ENCODE measurements around the gene NF1.

Gene NF1

GRCh38 chr17:31401456-31402254 is 306.9 kb downstream of the NF1 start:
- Histone ChIP-seq H2AFZ (ENCODE audit: low read depth, low read length) (no peak overlapping the region), H3K9me3 (ENCODE audit: insufficient read depth, low read length) (no peaks in the 10 kb centered on the region), H4K20me1 (ENCODE audit: insufficient read depth, low read length) (no peaks in the 10 kb centered on the region), H3K27ac (ENCODE audit: low read length) (no peak overlapping the region), H3K4me3 (ENCODE audit: low read length) (no peak overlapping the region), H3K4me1 (ENCODE audit: low read length) (no peaks in the 10 kb centered on the region; the same call in 1 of the 2 replicates), H3K4me2 (ENCODE audit: low read length) (no peak overlapping the region), H3K27me3 (ENCODE audit: low read depth, low read length) (no peaks in the 10 kb centered on the region), H3K9ac (ENCODE audit: low read length) (no peak overlapping the region), H3K36me3 (replicated peaks; ENCODE audit: low read depth, low read length) (no peaks in the 10 kb centered on the region), H3K79me2 (ENCODE audit: low read length) (no peaks in the 10 kb centered on the region)
- no peak for TF ChIP-seq EZH2phosphoT487 (IDR thresholded peaks at IDR 0.05; ENCODE audit: low read depth)
- TF ChIP-seq, protein P1, sequence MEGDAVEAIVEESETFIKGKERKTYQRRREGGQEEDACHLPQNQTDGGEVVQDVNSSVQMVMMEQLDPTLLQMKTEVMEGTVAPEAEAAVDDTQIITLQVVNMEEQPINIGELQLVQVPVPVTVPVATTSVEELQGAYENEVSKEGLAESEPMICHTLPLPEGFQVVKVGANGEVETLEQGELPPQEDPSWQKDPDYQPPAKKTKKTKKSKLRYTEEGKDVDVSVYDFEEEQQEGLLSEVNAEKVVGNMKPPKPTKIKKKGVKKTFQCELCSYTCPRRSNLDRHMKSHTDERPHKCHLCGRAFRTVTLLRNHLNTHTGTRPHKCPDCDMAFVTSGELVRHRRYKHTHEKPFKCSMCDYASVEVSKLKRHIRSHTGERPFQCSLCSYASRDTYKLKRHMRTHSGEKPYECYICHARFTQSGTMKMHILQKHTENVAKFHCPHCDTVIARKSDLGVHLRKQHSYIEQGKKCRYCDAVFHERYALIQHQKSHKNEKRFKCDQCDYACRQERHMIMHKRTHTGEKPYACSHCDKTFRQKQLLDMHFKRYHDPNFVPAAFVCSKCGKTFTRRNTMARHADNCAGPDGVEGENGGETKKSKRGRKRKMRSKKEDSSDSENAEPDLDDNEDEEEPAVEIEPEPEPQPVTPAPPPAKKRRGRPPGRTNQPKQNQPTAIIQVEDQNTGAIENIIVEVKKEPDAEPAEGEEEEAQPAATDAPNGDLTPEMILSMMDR (IDR thresholded peaks at IDR 0.05; ENCODE audit: low read depth, low read length): no peak

GRCh38 chr17:31404028-31404949 is 309.5 kb downstream of the NF1 start:
- Histone ChIP-seq H4K20me1 (ENCODE audit: insufficient read depth, low read length) (no peaks in the 10 kb centered on the region), H3K9me3 (ENCODE audit: insufficient read depth, low read length) (no peaks in the 10 kb centered on the region), H3K79me2 (ENCODE audit: low read length) (no peaks in the 10 kb centered on the region), H3K4me3 (ENCODE audit: low read length) (no peak overlapping the region), H2AFZ (ENCODE audit: low read depth, low read length) (no peak overlapping the region; the same call in 1 of the 2 replicates), H3K27me3 (ENCODE audit: low read depth, low read length) (no peaks in the 10 kb centered on the region; the same call in 1 of the 2 replicates), H3K9ac (ENCODE audit: low read length) (no peak overlapping the region), H3K27ac (ENCODE audit: low read length) (no peak overlapping the region), H3K4me1 (ENCODE audit: low read length) (no peaks in the 10 kb centered on the region; the same call in 1 of the 2 replicates), H3K4me2 (ENCODE audit: low read length) (no peak overlapping the region), H3K36me3 (replicated peaks; ENCODE audit: low read depth, low read length) (no peaks in the 10 kb centered on the region)
- no peak for TF ChIP-seq EZH2phosphoT487 (IDR thresholded peaks at IDR 0.05; ENCODE audit: low read depth)
- TF ChIP-seq, protein P1 (IDR thresholded peaks at IDR 0.05; ENCODE audit: low read depth, low read length): no peak

DNA sequence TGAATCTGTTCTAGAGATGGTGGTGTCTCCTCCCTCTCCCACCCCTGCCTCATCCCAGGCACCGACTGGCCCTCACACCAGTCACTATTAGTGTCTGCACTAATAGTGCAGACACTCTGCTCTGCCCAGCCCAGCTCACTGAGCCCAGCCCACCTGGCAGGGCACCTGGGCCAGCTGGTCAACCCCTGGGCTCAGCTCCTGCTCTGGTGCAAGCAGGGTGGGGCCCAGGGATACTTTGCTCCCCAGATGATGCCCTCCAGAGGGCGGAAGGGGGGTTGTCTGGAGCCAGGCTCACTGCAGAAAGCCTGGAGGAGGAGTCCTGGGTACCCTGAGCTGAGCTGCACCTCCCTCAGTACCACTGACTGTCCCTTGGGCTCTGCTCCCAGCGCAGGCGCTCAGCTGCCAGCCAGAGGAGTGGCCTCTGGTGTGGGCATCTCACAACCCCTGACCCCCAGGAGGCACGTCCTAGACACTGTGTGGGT is 311.2 kb downstream of the NF1 start:
- Histone ChIP-seq H2AFZ (ENCODE audit: low read depth, low read length) (no peak overlapping the region), H4K20me1 (ENCODE audit: insufficient read depth, low read length) (no peaks in the 10 kb centered on the region), H3K9ac (ENCODE audit: low read length) (no peak overlapping the region), H3K79me2 (ENCODE audit: low read length) (no peaks in the 10 kb centered on the region), H3K27ac (ENCODE audit: low read length) (no peak overlapping the region), H3K9me3 (ENCODE audit: insufficient read depth, low read length) (no peaks in the 10 kb centered on the region), H3K36me3 (replicated peaks; ENCODE audit: low read depth, low read length) (no peaks in the 10 kb centered on the region), H3K27me3 (ENCODE audit: low read depth, low read length) (no peaks in the 10 kb centered on the region; the same call in 1 of the 2 replicates), H3K4me1 (ENCODE audit: low read length) (no peaks in the 10 kb centered on the region; the same call in 1 of the 2 replicates), H3K4me3 (ENCODE audit: low read length) (no peak overlapping the region), H3K4me2 (ENCODE audit: low read length) (no peak overlapping the region)
- TF ChIP-seq, protein P1 (IDR thresholded peaks at IDR 0.05; ENCODE audit: low read depth, low read length): no peak
- TF ChIP-seq EZH2phosphoT487 (IDR thresholded peaks at IDR 0.05; ENCODE audit: low read depth): no peak

DNA sequence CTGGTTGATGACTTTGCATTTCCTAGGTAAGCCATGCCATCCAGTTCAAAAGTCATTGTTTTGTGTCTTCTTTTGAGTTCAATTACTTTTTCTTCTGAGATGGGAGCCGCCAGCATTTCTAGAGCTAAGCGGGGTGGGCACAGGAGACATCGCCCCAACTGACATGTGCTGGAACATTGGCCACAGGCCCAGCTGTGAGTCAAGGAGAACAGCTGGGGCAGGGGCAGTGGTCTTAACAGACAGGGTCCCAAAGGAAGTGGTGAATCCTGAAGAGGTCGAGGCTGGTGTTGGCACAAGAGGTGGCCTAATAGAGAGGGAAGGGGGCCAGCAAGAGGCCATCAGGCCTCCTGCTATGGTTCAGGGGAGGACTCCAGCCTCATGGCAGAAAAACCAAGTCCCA is 313.8 kb downstream of the NF1 start:
- no peaks in the 10 kb centered on the region for H3K79me2 ChIP-seq (ENCODE audit: low read length)
- H3K9me3 ChIP-seq (ENCODE audit: insufficient read depth, low read length): no peaks in the 10 kb centered on the region
- H3K4me3 ChIP-seq (ENCODE audit: low read length): no peak overlapping the region
- no peaks in the 10 kb centered on the region; the same call in 1 of the 2 replicates for H3K27me3 ChIP-seq (ENCODE audit: low read depth, low read length)
- H4K20me1 ChIP-seq (ENCODE audit: insufficient read depth, low read length): no peaks in the 10 kb centered on the region
- no peak overlapping the region for H2AFZ ChIP-seq (ENCODE audit: low read depth, low read length)
- no peak overlapping the region for H3K4me2 ChIP-seq (ENCODE audit: low read length)
- H3K27ac ChIP-seq (ENCODE audit: low read length): no peak overlapping the region
- H3K36me3 ChIP-seq (replicated peaks; ENCODE audit: low read depth, low read length): no peaks in the 10 kb centered on the region
- H3K9ac ChIP-seq (ENCODE audit: low read length): no peak overlapping the region
- TF ChIP-seq, protein P1 (IDR thresholded peaks at IDR 0.05; ENCODE audit: low read depth, low read length): no peak
- no peak for TF ChIP-seq EZH2phosphoT487 (IDR thresholded peaks at IDR 0.05; ENCODE audit: low read depth)
- H3K4me1 ChIP-seq (ENCODE audit: low read length): no peaks in the 10 kb centered on the region; the same call in 1 of the 2 replicates

Data from OCI-LY3 (cell line).